ENCODE data around the gene PPFIBP1. TPM values are rescaled to one million over a fixed set of nuclear protein-coding genes. Genes with fewer than 3 reads are reported as not detected.

The PPFIBP1 gene
- total and polyA plus RNA-seq, 9 of the 15 experiments (the other 6 are each of a cell fraction or from before 2014, with no cell fraction given), result 0.46 to 3.5 (median 1.8) TPM

DNA sequence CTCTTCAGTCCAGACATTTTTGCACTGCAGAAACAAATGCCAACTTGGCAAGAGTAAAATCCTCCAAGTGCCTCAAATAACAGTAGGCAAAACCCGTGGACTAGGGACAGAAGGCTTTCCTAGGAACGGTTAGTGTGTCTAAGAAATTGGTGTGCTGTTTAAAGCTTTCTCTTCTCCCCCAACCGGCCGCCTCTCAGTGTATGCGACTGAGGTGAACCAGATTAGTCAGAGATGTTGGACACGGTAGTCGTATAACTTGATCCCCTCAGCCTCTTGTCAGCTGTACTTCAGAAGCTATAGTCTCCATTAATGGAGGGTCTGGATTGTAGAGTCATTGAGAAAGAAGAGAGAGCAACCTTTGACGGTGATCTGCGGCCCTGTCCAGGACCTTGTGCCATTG, 21.7 kb downstream of the PPFIBP1 start (continued):
- no peak for TF ChIP-seq ZNF197 (CRISPR knock-in tag; IDR thresholded peaks at IDR 0.05; ENCODE audit: low read depth)
- TF ChIP-seq NFXL1 (CRISPR knock-in tag; IDR thresholded peaks at IDR 0.05), result no peak
- TF ChIP-seq, protein P1, sequence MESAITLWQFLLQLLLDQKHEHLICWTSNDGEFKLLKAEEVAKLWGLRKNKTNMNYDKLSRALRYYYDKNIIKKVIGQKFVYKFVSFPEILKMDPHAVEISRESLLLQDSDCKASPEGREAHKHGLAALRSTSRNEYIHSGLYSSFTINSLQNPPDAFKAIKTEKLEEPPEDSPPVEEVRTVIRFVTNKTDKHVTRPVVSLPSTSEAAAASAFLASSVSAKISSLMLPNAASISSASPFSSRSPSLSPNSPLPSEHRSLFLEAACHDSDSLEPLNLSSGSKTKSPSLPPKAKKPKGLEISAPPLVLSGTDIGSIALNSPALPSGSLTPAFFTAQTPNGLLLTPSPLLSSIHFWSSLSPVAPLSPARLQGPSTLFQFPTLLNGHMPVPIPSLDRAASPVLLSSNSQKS (CRISPR knock-in tag; IDR thresholded peaks at IDR 0.05), result no peak
- no peak for TF ChIP-seq SIRT6 (IDR thresholded peaks at IDR 0.05; ENCODE audit: low read depth, low read length)
- TF ChIP-seq ZNF3 (CRISPR knock-in tag; IDR thresholded peaks at IDR 0.05), result no peak
- TF ChIP-seq, protein P2, sequence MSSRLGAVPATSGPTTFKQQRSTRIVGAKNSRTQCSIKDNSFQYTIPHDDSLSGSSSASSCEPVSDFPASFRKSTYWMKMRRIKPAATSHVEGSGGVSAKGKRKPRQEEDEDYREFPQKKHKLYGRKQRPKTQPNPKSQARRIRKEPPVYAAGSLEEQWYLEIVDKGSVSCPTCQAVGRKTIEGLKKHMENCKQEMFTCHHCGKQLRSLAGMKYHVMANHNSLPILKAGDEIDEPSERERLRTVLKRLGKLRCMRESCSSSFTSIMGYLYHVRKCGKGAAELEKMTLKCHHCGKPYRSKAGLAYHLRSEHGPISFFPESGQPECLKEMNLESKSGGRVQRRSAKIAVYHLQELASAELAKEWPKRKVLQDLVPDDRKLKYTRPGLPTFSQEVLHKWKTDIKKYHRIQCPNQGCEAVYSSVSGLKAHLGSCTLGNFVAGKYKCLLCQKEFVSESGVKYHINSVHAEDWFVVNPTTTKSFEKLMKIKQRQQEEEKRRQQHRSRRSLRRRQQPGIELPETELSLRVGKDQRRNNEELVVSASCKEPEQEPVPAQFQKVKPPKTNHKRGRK (tag; IDR thresholded peaks at IDR 0.05), result no peak

DNA sequence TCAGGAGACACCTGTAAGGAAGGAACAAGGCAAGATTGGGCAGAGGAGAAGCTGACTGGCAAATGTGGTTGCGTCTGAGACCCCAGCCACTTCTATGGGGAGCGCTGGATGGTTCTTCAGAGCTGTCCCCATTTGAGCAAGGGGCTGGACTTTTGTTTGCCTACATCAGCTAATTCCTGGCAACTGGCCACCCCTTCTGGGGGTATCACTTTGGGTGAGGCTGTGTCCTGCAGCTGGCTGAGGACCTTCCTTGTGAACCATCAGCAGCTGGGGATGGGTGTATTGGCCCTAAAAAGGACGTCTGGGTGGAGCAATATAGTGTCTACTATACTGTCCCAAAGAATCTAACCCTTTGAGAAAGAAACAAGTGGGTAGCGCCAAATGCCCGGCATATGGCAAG, 23.6 kb downstream of the PPFIBP1 start:
- 9% methylated on average over 5 of the region's 5 CpGs for WGBS (ENCODE audit: insufficient coverage, low coverage, missing lambda C conversion rate)
- Histone ChIP-seq H3K4me3 (no peak overlapping the region), H2AFZ (ENCODE audit: low read depth, low read length) (no peak overlapping the region), H3K9me3 (replicated peaks; ENCODE audit: control insufficient read depth, insufficient read depth, low read depth, low read length) (no peaks in the 10 kb centered on the region), H3K9ac (ENCODE audit: insufficient read depth in 1 of 2, low read depth in 2 of 2, low read length in 2 of 2) (no peak overlapping the region), H4K20me1 (replicated peaks; ENCODE audit: control insufficient read depth, insufficient read depth, low read length) (no peaks in the 10 kb centered on the region), H3K9me1 (ENCODE audit: control insufficient read depth, insufficient read depth, low read length) (no peaks in the 10 kb centered on the region), H3K4me2 (ENCODE audit: insufficient read depth, low read length) (no peak overlapping the region), H3K79me2 (ENCODE audit: control insufficient read depth, insufficient read depth, low read length) (no peaks in the 10 kb centered on the region), H3K27ac (ENCODE audit: extremely low read depth, low read depth, low read length) (no peak overlapping the region), H3K36me3 (ENCODE audit: control insufficient read depth, insufficient read depth, low read length) (no peaks in the 10 kb centered on the region), H3K4me1 (replicated peaks in 1 of 2; ENCODE audit: control insufficient read depth in 2 of 2, insufficient read depth in 2 of 2, low read length in 2 of 2) (peaks cover 0 to 13% of the 10 kb centered on the region in 2 experiments; a peak in 4 of 5 replicates), H3K27me3 (ENCODE audit: control insufficient read depth in 2 of 2, insufficient read depth in 2 of 2, low read length in 2 of 2) (peaks cover 6 to 18% of the 10 kb centered on the region in 2 experiments; a peak in 4 of 5 replicates)
- FAIRE-seq, result no peak
- TF ChIP-seq MTA3 (IDR thresholded peaks at IDR 0.05; ENCODE audit: borderline replicate concordance) (no peak), ETV6 (IDR thresholded peaks at IDR 0.05; ENCODE audit: borderline replicate concordance in 1 of 2, low read depth in 2 of 2, low read length in 1 of 2) (no peak), ETV6 (CRISPR knock-in tag; IDR thresholded peaks at IDR 0.05; ENCODE audit: borderline replicate concordance) (no peak), HLTF (IDR thresholded peaks at IDR 0.05) (no peak), CREBBP (IDR thresholded peaks at IDR 0.05; ENCODE audit: low read depth, low read length) (no peak)
- TF ChIP-seq, protein P3, sequence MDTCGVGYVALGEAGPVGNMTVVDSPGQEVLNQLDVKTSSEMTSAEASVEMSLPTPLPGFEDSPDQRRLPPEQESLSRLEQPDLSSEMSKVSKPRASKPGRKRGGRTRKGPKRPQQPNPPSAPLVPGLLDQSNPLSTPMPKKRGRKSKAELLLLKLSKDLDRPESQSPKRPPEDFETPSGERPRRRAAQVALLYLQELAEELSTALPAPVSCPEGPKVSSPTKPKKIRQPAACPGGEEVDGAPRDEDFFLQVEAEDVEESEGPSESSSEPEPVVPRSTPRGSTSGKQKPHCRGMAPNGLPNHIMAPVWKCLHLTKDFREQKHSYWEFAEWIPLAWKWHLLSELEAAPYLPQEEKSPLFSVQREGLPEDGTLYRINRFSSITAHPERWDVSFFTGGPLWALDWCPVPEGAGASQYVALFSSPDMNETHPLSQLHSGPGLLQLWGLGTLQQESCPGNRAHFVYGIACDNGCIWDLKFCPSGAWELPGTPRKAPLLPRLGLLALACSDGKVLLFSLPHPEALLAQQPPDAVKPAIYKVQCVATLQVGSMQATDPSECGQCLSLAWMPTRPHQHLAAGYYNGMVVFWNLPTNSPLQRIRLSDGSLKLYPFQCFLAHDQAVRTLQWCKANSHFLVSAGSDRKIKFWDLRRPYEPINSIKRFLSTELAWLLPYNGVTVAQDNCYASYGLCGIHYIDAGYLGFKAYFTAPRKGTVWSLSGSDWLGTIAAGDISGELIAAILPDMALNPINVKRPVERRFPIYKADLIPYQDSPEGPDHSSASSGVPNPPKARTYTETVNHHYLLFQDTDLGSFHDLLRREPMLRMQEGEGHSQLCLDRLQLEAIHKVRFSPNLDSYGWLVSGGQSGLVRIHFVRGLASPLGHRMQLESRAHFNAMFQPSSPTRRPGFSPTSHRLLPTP (IDR thresholded peaks at IDR 0.05; ENCODE audit: borderline replicate concordance, extremely low read depth, insufficient read length), result no peak
- TF ChIP-seq, protein P4, sequence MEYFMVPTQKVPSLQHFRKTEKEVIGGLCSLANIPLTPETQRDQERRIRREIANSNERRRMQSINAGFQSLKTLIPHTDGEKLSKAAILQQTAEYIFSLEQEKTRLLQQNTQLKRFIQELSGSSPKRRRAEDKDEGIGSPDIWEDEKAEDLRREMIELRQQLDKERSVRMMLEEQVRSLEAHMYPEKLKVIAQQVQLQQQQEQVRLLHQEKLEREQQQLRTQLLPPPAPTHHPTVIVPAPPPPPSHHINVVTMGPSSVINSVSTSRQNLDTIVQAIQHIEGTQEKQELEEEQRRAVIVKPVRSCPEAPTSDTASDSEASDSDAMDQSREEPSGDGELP (CRISPR knock-in tag; IDR thresholded peaks at IDR 0.05; ENCODE audit: borderline replicate concordance), result no peak
- DNase-seq (ENCODE audit: extremely low read depth in 1 of 4, low spot score in 3 of 4), result no peak
- ATAC-seq, result no peak
- in situ Hi-C loops (cut with MboI) (no loop called here), intact Hi-C loops (cut with micrococcal nuclease) (no loop called here)
- POLR2A ChIA-PET, result interaction anchor here (0.6 kb wide), 1 partner anchor 810 kb away, joined by 3 read pairs; no protein-coding TSS in a partner anchor
- CTCF ChIA-PET (ENCODE audit: low intra/inter-chr PET ratio), result no interaction called here
- no TSS peak for BruUV-seq (replicated peaks)

All from K562 (cell line).